Tibial nerve (tissue), 4 donors: ENCODE measurements around the gene RHOH.

Experiments
- CTCF ChIP-seq, 5 experiments: fragments of 200-600 bp in 3 of 5; fragments of 450-650 bp in 2 of 5; sonication (generic) in 3 of 5; IDR thresholded peaks; one replicate each; pipeline ENCODE4 v1.5.1; 2016 to 2019; ENCODE audit warnings: antibody characterized with exemption in 5 of 5, mild to moderate bottlenecking in 3 of 5, moderate library complexity in 2 of 5
- EP300 ChIP-seq, 2 donors: sonication (generic); formaldehyde crosslinking; IDR thresholded peaks; one replicate each; pipeline ENCODE4 v1.6.1; 2017; ENCODE audit warnings: antibody characterized with exemption in 2 of 2, mild to moderate bottlenecking in 1 of 2
- POLR2A ChIP-seq, 2 donors: fragments of 450-650 bp; IDR thresholded peaks; one replicate each; pipeline ENCODE4 v1.6.1; 2017; ENCODE audit warnings: antibody characterized with exemption in 2 of 2, mild to moderate bottlenecking in 2 of 2, moderate library complexity in 2 of 2

GRCh38 chr4:40243386-40243948 lies 46.6 kb downstream of the RHOH start:
- TF ChIP-seq CTCF (IDR thresholded peaks at IDR 0.05) (no peak), EP300 (IDR thresholded peaks at IDR 0.05) (no peak), POLR2A (IDR thresholded peaks at IDR 0.05) (no peak)
